ENCODE data around the gene VAT1L.

DNA sequence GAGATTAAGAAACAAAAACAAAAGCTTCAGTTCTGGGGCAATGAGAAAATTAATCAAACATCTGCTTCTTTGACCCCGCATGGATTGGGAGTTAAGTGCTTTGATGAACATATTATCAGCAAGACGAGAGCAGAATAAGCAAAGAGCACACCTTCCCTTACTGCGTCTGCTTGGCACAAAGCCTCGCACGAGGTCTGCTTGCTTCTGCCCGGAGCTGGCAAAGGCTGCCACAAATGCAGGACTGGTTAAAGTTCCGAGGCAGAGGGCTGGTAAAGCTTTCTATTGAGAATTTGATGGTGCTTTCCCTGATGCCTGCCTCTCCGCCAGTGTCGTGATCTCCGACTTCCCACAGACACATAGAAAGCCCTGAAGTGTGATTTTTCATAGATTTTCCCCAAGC, 17.0 kb downstream of the VAT1L start:
- no peak for TF ChIP-seq EP300 (IDR thresholded peaks at IDR 0.05)
- TF ChIP-seq POLR2A (IDR thresholded peaks at IDR 0.05), result no peak

Data from ovary (tissue), 1 donor.